GM12801 (cell line): ENCODE data around the gene RSBN1L.

ENCODE experiments used
- CTCF ChIP-seq: IDR thresholded peaks from one replicate; pipeline ENCODE4 v1.5.1; 2011; ENCODE audit warnings: control low read depth; ENCODE audit not compliant: insufficient read length; ENCODE audit errors: extremely low read depth

Gene RSBN1L

GRCh38 chr7:77765906-77766800 lies 69.9 kb downstream of the RSBN1L start:
- no peak for TF ChIP-seq CTCF

- no peak for TF ChIP-seq CTCF
Observed at GRCh38 chr7:77766801-77767605, 70.7 kb downstream of the RSBN1L start.

- no peak for TF ChIP-seq CTCF
Observed at GRCh38 chr7:77770316-77770715, 74.1 kb downstream of the RSBN1L start.

GRCh38 chr7:77771901-77772300 lies 75.6 kb downstream of the RSBN1L start:
- no peak for TF ChIP-seq CTCF

GRCh38 chr7:77778535-77778934 lies 82.3 kb downstream of the RSBN1L start:
- TF ChIP-seq CTCF, result no peak

GRCh38 chr7:77782383-77782782 lies 86.1 kb downstream of the RSBN1L start:
- TF ChIP-seq CTCF, result no peak

GRCh38 chr7:77783111-77783510 lies 86.9 kb downstream of the RSBN1L start:
- TF ChIP-seq CTCF, result no peak
